HAP-1 (cell line): ENCODE data around the gene DNMT3B.
"Not testable (repeated sequence)": the region's sequence is repeated elsewhere in the genome, so short reads cannot be mapped to it uniquely, and the experiment has no call there.

Experiments used
- DNase-seq, 2 experiments: peaks; one replicate each; pipeline ENCODE4 v3.0.0-alpha.2; 2016 to 2020; ENCODE audit warnings: low spot score in 2 of 2
- H3K27me3 ChIP-seq: fragments of 250-450 bp; sonication (Bioruptor Pico); 2 replicates; pipeline ENCODE4 v1.5.1; 2020; ENCODE audit warnings: low read depth, mild to moderate bottlenecking, moderate library complexity
- H3K36me3 ChIP-seq: fragments of 250-450 bp; sonication (Bioruptor Pico); replicated peaks from 2 replicates; pipeline ENCODE4 v1.5.1; 2020; ENCODE audit warnings: mild to moderate bottlenecking
- H3K4me1 ChIP-seq: fragments of 250-450 bp; sonication (Bioruptor Pico); 2 replicates; pipeline ENCODE4 v1.5.1; 2020; ENCODE audit warnings: mild to moderate bottlenecking
- H3K4me3 ChIP-seq: fragments of 250-450 bp; sonication (Bioruptor Pico); 2 replicates; pipeline ENCODE4 v1.5.1; 2020; ENCODE audit warnings: mild to moderate bottlenecking, moderate library complexity
- H3K9me3 ChIP-seq: fragments of 250-450 bp; sonication (Bioruptor Pico); 2 replicates; pipeline ENCODE4 v1.5.1; 2020; ENCODE audit warnings: mild to moderate bottlenecking, moderate library complexity
- in situ Hi-C: fragments of 300-500 bp; cut with MboI; formaldehyde crosslinking; loops from 3 replicates; pipeline ENCODE4 v1.14.3; 2020; ENCODE audit warnings: low sequenced_read_pairs, inconsistent platforms, mixed read lengths

DNMT3B gene

GRCh38 chr20:32751702-32752457 is 10.3 kb upstream of the DNMT3B start:
- H3K4me3 ChIP-seq, result no peak overlapping the region
- in situ Hi-C loops, result no loop called here
- no peaks in the 10 kb centered on the region for H3K9me3 ChIP-seq
- peaks cover 6% of the 10 kb centered on the region for H3K4me1 ChIP-seq
- DNase-seq, result no peak
- no peaks in the 10 kb centered on the region for H3K36me3 ChIP-seq
- H3K27me3 ChIP-seq, result no peaks in the 10 kb centered on the region

- H3K4me1 ChIP-seq, result peaks cover 6% of the 10 kb centered on the region
- DNase-seq, result no peak
These were observed 9.5 kb upstream of the DNMT3B start for GRCh38 chr20:32752458-32753250.

GRCh38 chr20:32753731-32754130 is 8.5 kb upstream of the DNMT3B start:
- H3K36me3 ChIP-seq, result no peaks in the 10 kb centered on the region
- no peak for DNase-seq
- H3K9me3 ChIP-seq, result no peaks in the 10 kb centered on the region
- peaks cover 6% of the 10 kb centered on the region for H3K4me1 ChIP-seq
- no peak overlapping the region for H3K4me3 ChIP-seq
- no peaks in the 10 kb centered on the region for H3K27me3 ChIP-seq
- in situ Hi-C loops, result no loop called here

More at GRCh38 chr20:32752458-32753250, 9.5 kb upstream of the DNMT3B start:
- no peaks in the 10 kb centered on the region for H3K9me3 ChIP-seq
- in situ Hi-C loops, result no loop called here
- no peak overlapping the region for H3K4me3 ChIP-seq
- H3K27me3 ChIP-seq, result no peaks in the 10 kb centered on the region
- no peaks in the 10 kb centered on the region for H3K36me3 ChIP-seq

- no peaks in the 10 kb centered on the region for H3K27me3 ChIP-seq
- no peak for DNase-seq
- no peaks in the 10 kb centered on the region for H3K9me3 ChIP-seq
- H3K4me3 ChIP-seq, result no peak overlapping the region
- no peaks in the 10 kb centered on the region for H3K4me1 ChIP-seq
- no peaks in the 10 kb centered on the region for H3K36me3 ChIP-seq
- in situ Hi-C loops, result no loop called here
These were observed 6.0 kb upstream of the DNMT3B start for GRCh38 chr20:32756156-32756555.

GRCh38 chr20:32761417-32761830 is 761 bp upstream of the DNMT3B start:
- Histone ChIP-seq H3K4me1 (peaks cover 10% of the 10 kb centered on the region), H3K27me3 (no peaks in the 10 kb centered on the region), H3K9me3 (no peaks in the 10 kb centered on the region), H3K4me3 (peak overlapping the region; percentile 76), H3K36me3 (no peaks in the 10 kb centered on the region)
- DNase-seq, result no peak
- in situ Hi-C loops, result no loop called here

- peaks cover 10% of the 10 kb centered on the region for H3K4me1 ChIP-seq
- H3K4me3 ChIP-seq, result peak overlapping the region; percentile 76
- H3K27me3 ChIP-seq, result no peaks in the 10 kb centered on the region
- no peaks in the 10 kb centered on the region for H3K9me3 ChIP-seq
- in situ Hi-C loops, result no loop called here
- no peaks in the 10 kb centered on the region for H3K36me3 ChIP-seq
- peak in 1 of 2 experiments; percentile 43 for DNase-seq
These were observed 593 bp downstream of the DNMT3B start for GRCh38 chr20:32762754-32763201.

GRCh38 chr20:32763202-32764004 is 1.2 kb downstream of the DNMT3B start:
- in situ Hi-C loops, result no loop called here

GRCh38 chr20:32764005-32764960 is 2.1 kb downstream of the DNMT3B start:
- peak in 1 of 2 experiments; percentile 20 for DNase-seq
- Histone ChIP-seq H3K4me3 (peak overlapping the region; percentile 76), H3K36me3 (no peaks in the 10 kb centered on the region), H3K4me1 (peaks cover 10% of the 10 kb centered on the region), H3K27me3 (no peaks in the 10 kb centered on the region), H3K9me3 (no peaks in the 10 kb centered on the region)
- in situ Hi-C loops, result no loop called here

More at GRCh38 chr20:32763202-32764004, 1.2 kb downstream of the DNMT3B start:
- H3K9me3 ChIP-seq, result no peaks in the 10 kb centered on the region
- peaks cover 10% of the 10 kb centered on the region for H3K4me1 ChIP-seq
- H3K27me3 ChIP-seq, result no peaks in the 10 kb centered on the region
- H3K36me3 ChIP-seq, result no peaks in the 10 kb centered on the region
- peak overlapping the region; percentile 76 for H3K4me3 ChIP-seq
- DNase-seq, result peak in 1 of 2 experiments; percentile 28

- not testable (repeated sequence) for H3K4me3 ChIP-seq
These were observed 3.2 kb downstream of the DNMT3B start for GRCh38 chr20:32765230-32765875.

GRCh38 chr20:32767418-32768198 is 5.4 kb downstream of the DNMT3B start:
- H3K9me3 ChIP-seq, result no peaks in the 10 kb centered on the region
- no peaks in the 10 kb centered on the region for H3K27me3 ChIP-seq
- peaks cover 5% of the 10 kb centered on the region; the same call in 1 of the 2 replicates for H3K4me1 ChIP-seq
- in situ Hi-C loops, result no loop called here
- no peak overlapping the region for H3K4me3 ChIP-seq
- H3K36me3 ChIP-seq, result no peaks in the 10 kb centered on the region
- no peak for DNase-seq

More at GRCh38 chr20:32765230-32765875, 3.2 kb downstream of the DNMT3B start:
- H3K36me3 ChIP-seq, H3K9me3 ChIP-seq, DNase-seq, in situ Hi-C loops, H3K27me3 ChIP-seq: not testable (repeated sequence)
- peaks cover 10% of the 10 kb centered on the region for H3K4me1 ChIP-seq

- no peaks in the 10 kb centered on the region for H3K27me3 ChIP-seq
- DNase-seq, result no peak
- H3K9me3 ChIP-seq, result no peaks in the 10 kb centered on the region
- H3K4me1 ChIP-seq, result no peaks in the 10 kb centered on the region
- H3K36me3 ChIP-seq, result no peaks in the 10 kb centered on the region
- in situ Hi-C loops, result no loop called here
- H3K4me3 ChIP-seq, result no peak overlapping the region
These were observed 9.9 kb downstream of the DNMT3B start for GRCh38 chr20:32772046-32772445.

- H3K36me3 ChIP-seq, result no peaks in the 10 kb centered on the region
- no peak for DNase-seq
- no peaks in the 10 kb centered on the region for H3K9me3 ChIP-seq
- in situ Hi-C loops, result no loop called here
- no peaks in the 10 kb centered on the region for H3K27me3 ChIP-seq
- no peaks in the 10 kb centered on the region for H3K4me1 ChIP-seq
- no peak overlapping the region for H3K4me3 ChIP-seq
These were observed 11.0 kb downstream of the DNMT3B start for GRCh38 chr20:32773223-32773622.
